ENCODE data around the gene GRSF1. TPM values are rescaled to one million over a fixed set of nuclear protein-coding genes. Genes with fewer than 3 reads are reported as not detected.

The GRSF1 gene
- total RNA-seq, 1 donor from 2014 or later, result 78.5 TPM

DNA sequence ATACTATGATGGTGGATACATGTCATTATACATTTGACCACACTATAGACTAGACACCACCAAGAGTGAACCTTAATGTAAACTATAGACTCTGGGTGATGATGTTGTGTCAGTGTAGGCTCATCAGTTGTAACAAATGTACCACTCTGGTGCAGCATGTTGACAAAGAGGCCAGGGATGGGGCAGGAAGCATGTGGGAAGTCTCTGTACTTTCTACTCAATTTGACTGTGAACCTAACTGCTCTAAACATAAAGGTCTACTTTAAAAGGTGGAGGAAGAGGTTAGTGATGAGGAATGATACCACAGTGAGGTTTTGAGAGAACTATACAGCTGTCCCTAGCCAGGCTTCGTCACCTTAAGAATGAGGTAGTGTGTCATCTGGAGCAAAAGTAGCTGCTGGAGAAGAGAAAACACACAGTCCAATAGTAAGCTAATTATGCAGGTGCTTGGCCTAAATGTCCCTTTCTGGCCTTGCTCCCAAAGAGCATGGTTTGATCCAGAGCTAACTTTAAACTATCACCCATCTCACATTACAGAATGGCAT, 38.4 kb downstream of the GRSF1 start:
- no peak for DNase-seq (ENCODE audit: low spot score in 2 of 2, unreplicated experiment in 2 of 2)
- TF ChIP-seq, protein P1, sequence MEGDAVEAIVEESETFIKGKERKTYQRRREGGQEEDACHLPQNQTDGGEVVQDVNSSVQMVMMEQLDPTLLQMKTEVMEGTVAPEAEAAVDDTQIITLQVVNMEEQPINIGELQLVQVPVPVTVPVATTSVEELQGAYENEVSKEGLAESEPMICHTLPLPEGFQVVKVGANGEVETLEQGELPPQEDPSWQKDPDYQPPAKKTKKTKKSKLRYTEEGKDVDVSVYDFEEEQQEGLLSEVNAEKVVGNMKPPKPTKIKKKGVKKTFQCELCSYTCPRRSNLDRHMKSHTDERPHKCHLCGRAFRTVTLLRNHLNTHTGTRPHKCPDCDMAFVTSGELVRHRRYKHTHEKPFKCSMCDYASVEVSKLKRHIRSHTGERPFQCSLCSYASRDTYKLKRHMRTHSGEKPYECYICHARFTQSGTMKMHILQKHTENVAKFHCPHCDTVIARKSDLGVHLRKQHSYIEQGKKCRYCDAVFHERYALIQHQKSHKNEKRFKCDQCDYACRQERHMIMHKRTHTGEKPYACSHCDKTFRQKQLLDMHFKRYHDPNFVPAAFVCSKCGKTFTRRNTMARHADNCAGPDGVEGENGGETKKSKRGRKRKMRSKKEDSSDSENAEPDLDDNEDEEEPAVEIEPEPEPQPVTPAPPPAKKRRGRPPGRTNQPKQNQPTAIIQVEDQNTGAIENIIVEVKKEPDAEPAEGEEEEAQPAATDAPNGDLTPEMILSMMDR (IDR thresholded peaks at IDR 0.05; ENCODE audit: unreplicated experiment), result no peak
- no peaks in the 10 kb centered on the region for H3K4me1 Mint-ChIP-seq
- no peak overlapping the region for H3K27ac Mint-ChIP-seq
- peaks cover 20% of the 10 kb centered on the region for H3K36me3 Mint-ChIP-seq
- no peak overlapping the region for H3K4me3 Mint-ChIP-seq
- H3K27me3 Mint-ChIP-seq (ENCODE audit: low read depth), result no peaks in the 10 kb centered on the region
- H3K9me3 Mint-ChIP-seq, result peaks cover 2% of the 10 kb centered on the region

DNA sequence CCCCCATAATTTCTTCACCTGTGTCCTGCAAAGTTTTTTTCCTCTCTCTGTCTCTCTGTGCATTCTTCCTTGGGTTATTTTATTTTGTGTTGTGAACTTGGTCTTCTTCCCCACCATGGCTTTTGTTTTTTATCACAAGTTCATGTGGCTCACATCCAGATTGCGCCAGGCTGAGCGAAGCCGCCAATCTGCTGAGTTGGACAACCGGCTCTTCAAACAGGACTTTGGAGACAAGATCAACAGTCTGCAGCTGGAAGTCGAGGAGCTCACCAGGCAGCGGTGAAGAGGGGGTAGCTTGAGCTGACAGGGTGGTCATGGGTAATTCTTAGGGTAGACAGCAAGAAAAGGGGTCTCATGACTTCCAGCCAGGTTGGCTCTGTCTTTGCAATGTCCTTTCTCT, 46.1 kb downstream of the GRSF1 start:
- H3K9me3 Mint-ChIP-seq, result peaks cover 5% of the 10 kb centered on the region
- no peaks in the 10 kb centered on the region for H3K27me3 Mint-ChIP-seq (ENCODE audit: low read depth)
- DNase-seq (ENCODE audit: low spot score in 2 of 2, unreplicated experiment in 2 of 2), result no peak
- H3K36me3 Mint-ChIP-seq, result peaks cover 31% of the 10 kb centered on the region
- TF ChIP-seq, protein P1 (IDR thresholded peaks at IDR 0.05; ENCODE audit: unreplicated experiment), result no peak
- no peak overlapping the region for H3K27ac Mint-ChIP-seq
- no peak overlapping the region for H3K4me3 Mint-ChIP-seq
- no peaks in the 10 kb centered on the region for H3K4me1 Mint-ChIP-seq

DNA sequence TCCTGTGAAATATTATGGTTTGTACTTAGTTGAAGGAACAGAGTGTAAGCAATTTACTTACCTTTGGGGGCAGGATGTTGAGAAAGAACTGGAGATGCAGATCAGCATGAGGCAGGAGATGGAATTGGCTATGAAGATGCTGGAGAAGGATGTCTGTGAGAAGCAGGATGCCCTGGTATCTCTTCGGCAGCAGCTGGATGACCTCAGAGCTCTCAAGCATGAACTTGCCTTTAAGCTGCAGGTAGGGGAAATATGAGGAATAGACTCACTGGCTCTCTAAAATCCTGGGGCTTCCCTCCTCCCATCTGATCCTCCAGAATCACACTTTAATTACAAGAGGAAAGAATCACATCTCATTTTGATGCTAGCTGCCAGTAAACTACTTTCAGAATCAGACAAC, 51.0 kb downstream of the GRSF1 start:
- no peaks in the 10 kb centered on the region for H3K4me1 Mint-ChIP-seq
- DNase-seq (ENCODE audit: low spot score in 2 of 2, unreplicated experiment in 2 of 2), result no peak
- TF ChIP-seq, protein P1 (IDR thresholded peaks at IDR 0.05; ENCODE audit: unreplicated experiment), result no peak
- no peaks in the 10 kb centered on the region for H3K9me3 Mint-ChIP-seq
- H3K36me3 Mint-ChIP-seq, result peaks cover 30% of the 10 kb centered on the region
- H3K27me3 Mint-ChIP-seq (ENCODE audit: low read depth), result no peaks in the 10 kb centered on the region
- no peak overlapping the region for H3K27ac Mint-ChIP-seq
- no peak overlapping the region for H3K4me3 Mint-ChIP-seq

DNA sequence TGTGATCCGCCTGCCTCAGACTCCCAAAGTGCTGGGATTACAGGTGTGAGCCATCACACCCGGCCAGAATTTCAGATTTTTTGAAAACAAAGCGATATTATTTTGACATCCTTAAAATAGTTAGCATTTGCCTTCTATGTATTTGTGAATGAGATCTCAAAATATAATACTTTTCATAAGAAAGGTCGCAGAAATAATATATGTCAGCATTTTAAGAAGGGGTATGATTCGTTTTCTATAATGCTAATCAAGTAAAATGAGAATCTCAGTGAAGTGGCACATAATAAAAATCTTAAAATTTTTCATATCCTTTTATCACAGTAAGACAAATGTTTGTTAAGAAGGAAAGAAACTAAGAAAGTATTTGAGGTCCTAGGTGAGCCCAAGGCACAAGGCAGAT, 52.2 kb downstream of the GRSF1 start:
- no peak for DNase-seq (ENCODE audit: low spot score in 2 of 2, unreplicated experiment in 2 of 2)
- Mint-ChIP-seq H3K27ac (no peak overlapping the region), H3K27me3 (ENCODE audit: low read depth) (no peaks in the 10 kb centered on the region), H3K4me3 (no peak overlapping the region), H3K9me3 (no peaks in the 10 kb centered on the region), H3K36me3 (peaks cover 28% of the 10 kb centered on the region), H3K4me1 (no peaks in the 10 kb centered on the region)
- TF ChIP-seq, protein P1 (IDR thresholded peaks at IDR 0.05; ENCODE audit: unreplicated experiment), result no peak

DNA sequence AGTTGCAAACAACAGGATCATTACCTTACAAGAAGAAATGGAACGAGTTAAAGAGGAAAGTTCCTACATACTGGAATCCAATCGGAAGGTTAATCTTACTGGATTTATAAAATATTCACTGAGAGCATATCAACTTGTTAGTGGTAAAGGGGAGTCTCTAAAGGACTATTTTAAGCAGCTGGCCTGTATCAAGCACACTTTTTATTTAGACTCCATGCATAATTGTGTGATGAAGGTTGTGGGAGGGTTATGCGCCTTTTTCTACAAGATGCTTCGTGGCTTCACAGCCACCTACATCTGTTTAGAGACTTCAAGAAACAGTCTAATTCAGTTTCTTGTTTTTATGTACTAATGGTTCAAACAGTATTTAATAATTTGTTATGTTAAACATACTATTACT, 56.6 kb downstream of the GRSF1 start:
- no peak overlapping the region for H3K27ac Mint-ChIP-seq
- no peaks in the 10 kb centered on the region for H3K9me3 Mint-ChIP-seq
- TF ChIP-seq, protein P1 (IDR thresholded peaks at IDR 0.05; ENCODE audit: unreplicated experiment), result no peak
- no peaks in the 10 kb centered on the region for H3K27me3 Mint-ChIP-seq (ENCODE audit: low read depth)
- peaks cover 1% of the 10 kb centered on the region for H3K4me1 Mint-ChIP-seq
- H3K36me3 Mint-ChIP-seq, result peaks cover 26% of the 10 kb centered on the region
- no peak for DNase-seq (ENCODE audit: low spot score in 2 of 2, unreplicated experiment in 2 of 2)
- H3K4me3 Mint-ChIP-seq, result no peak overlapping the region
